Uterus (tissue), 4 donors: ENCODE data around the gene CDKL4. TPM values are rescaled to one million over a fixed set of nuclear protein-coding genes. Genes with fewer than 3 reads are reported as not detected.

ENCODE experiments used
- DNase-seq, 2 donors: peaks; one replicate each; pipeline ENCODE4 v3.0.0-alpha.2; 2019 to 2020
- H3K27ac ChIP-seq, 2 donors: fragments of 200-600 bp; sonication (generic); 1 replicate in 1 of 2; 2 replicates in 1 of 2; pipeline ENCODE4 v1.5.1; 2016 to 2018
- H3K27me3 ChIP-seq, 2 donors: fragments of 200-600 bp; sonication (generic); one replicate each; pipeline ENCODE4 v1.5.1; 2018 to 2019; ENCODE audit warnings: control low read depth in 1 of 2
- H3K36me3 ChIP-seq, 2 donors: fragments of 200-600 bp; sonication (generic); one replicate each; pipeline ENCODE4 v1.5.1; 2019; ENCODE audit warnings: control low read depth in 1 of 2
- H3K4me1 ChIP-seq, 2 donors: fragments of 200-600 bp; sonication (generic); one replicate each; pipeline ENCODE4 v1.5.1; 2018 to 2019; ENCODE audit warnings: control low read depth in 1 of 2
- H3K4me3 ChIP-seq, 2 donors: fragments of 200-600 bp; sonication (generic); 1 replicate in 1 of 2; 2 replicates in 1 of 2; pipeline ENCODE4 v1.5.1; 2018 to 2019; ENCODE audit warnings: mild to moderate bottlenecking in 1 of 2
- H3K9me3 ChIP-seq, 2 donors: fragments of 200-600 bp; sonication (generic); one replicate each; pipeline ENCODE4 v1.5.1; 2019; ENCODE audit warnings: control low read depth in 1 of 2
- CTCF ChIP-seq, 4 experiments: fragments of 200-600 bp in 2 of 4; fragments of 450-650 bp in 2 of 4; sonication (generic) in 2 of 4; IDR thresholded peaks; one replicate each; pipeline ENCODE4 v1.5.1; 2016 to 2019; ENCODE audit warnings: antibody characterized with exemption in 4 of 4, mild to moderate bottlenecking in 2 of 4, moderate library complexity in 1 of 4
- POLR2A ChIP-seq, 2 donors: fragments of 450-650 bp; IDR thresholded peaks; one replicate each; pipeline ENCODE4 v1.6.1; 2016; ENCODE audit warnings: antibody characterized with exemption in 2 of 2, mild to moderate bottlenecking in 1 of 2, moderate library complexity in 1 of 2
- intact Hi-C: fragments of 100-400 bp; cut with DNase I; formaldehyde crosslinking; loops from one replicate; pipeline ENCODE4 v1.15.1; 2023; ENCODE audit warnings: low total_unique reads
- small RNA-seq: library from RNA; depleted of rRNA; stranded (forward); fragments of <200 nt; gene quantifications from one replicate; pipeline ENCODE3, GENCODE V24; 2016
- total RNA-seq, 4 donors: library from RNA; depleted of rRNA in 3 of 4; stranded (reverse); fragments of >200 nt in 3 of 4; gene quantifications; one replicate each; pipeline versions ENCODE4 v1.1.0 to v1.2.4, GENCODE V29; 2014 to 2023
- donor health status: DM: yes; HTN: yes; CAD: no.

Gene CDKL4
- total RNA-seq, 4 donors from 2014 or later = 0.59 to 3.2 (median 2.1) TPM; not detected in 1

DNA sequence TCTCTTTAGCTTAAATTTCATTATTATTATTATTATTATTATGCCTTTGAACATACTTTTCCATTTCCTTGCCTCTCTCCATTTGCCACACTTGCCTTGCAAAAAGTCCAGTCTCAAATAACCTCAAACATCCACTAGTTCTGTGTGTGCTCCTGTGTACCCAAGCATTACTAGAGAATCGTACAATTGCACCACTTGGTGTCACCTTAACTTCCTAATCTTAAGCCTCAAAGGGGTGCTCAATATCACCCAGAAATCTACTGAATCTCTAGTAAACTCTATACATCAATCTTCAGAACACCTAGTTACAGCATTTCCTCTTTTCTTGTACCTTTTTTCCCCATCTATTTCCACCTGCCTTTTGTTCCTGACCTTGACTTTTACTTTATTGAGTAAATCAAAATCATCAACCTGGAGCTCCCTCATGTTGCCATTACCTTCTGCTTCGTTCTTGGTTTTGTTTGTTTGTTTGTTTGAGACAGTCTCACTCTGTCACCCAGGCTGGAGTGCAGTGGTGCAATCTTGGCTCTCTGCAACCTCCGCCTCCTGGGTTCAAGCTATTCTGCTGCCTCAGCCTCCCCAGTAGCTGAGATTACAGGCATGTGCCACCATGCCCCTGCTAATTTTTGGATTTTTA is 110.4 kb downstream of the CDKL4 start:
- no peak overlapping the region for H3K4me3 ChIP-seq
- no peaks in the 10 kb centered on the region for H3K36me3 ChIP-seq
- no peaks in the 10 kb centered on the region for H3K9me3 ChIP-seq
- H3K27me3 ChIP-seq = no peaks in the 10 kb centered on the region
- no peaks in the 10 kb centered on the region for H3K4me1 ChIP-seq
- no peak for DNase-seq
- TF ChIP-seq POLR2A (IDR thresholded peaks at IDR 0.05) (no peak), CTCF (IDR thresholded peaks at IDR 0.05) (no peak)
- intact Hi-C loops = no loop called here
- H3K27ac ChIP-seq = no peak overlapping the region

DNA sequence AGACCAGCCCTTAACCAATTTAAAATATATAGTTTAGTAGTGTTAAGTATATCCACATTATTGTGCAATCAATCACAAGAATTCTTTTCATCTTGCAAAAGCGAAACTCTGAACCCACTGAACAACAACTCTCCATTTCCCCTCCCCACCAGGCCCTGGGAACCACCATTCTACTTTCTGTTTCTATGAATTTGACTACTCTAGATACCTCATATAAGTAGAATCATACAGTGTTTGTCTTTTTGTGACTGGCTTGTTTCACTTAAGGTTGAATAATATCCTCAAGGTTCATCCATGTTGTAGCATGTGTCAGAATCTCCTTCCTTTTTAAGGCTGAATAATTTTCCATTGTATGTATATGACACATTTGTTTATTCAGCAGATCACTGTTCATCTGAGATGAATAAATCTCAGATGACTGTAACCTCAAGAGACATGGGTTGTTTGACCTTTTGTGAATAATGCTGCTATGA is 114.8 kb downstream of the CDKL4 start:
- DNase-seq = no peak
- TF ChIP-seq CTCF (IDR thresholded peaks at IDR 0.05) (no peak), POLR2A (IDR thresholded peaks at IDR 0.05) (no peak)
- Histone ChIP-seq H3K9me3 (no peaks in the 10 kb centered on the region), H3K27ac (no peak overlapping the region), H3K36me3 (no peaks in the 10 kb centered on the region), H3K4me3 (no peak overlapping the region), H3K4me1 (no peaks in the 10 kb centered on the region), H3K27me3 (no peaks in the 10 kb centered on the region)
- intact Hi-C loops = no loop called here

DNA sequence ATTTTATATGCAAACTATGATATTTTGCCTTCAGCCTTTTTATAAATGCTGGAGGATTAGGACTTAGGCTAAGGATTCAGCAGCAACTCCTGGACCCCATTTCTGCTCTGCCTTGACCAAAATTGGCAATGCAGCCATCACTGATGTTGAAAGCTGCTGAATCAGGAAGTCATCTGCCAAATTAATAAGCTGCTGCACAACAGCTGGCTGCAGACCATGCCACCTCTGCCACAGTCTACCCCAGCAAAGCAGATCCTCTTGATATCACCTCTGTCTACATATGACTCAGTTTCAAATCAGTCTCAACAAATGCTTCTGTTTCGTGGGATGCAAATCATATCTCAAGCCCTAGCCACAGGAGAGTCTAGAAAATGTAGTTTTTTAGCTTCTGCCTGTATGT is 115.8 kb downstream of the CDKL4 start:
- no peak for DNase-seq
- H3K27me3 ChIP-seq = no peaks in the 10 kb centered on the region
- no peaks in the 10 kb centered on the region for H3K9me3 ChIP-seq
- H3K27ac ChIP-seq = peak overlapping the region in 1 of 2 donors; percentile 43
- H3K4me3 ChIP-seq = no peak overlapping the region
- H3K36me3 ChIP-seq = no peaks in the 10 kb centered on the region
- intact Hi-C loops = no loop called here
- no peak for TF ChIP-seq CTCF (IDR thresholded peaks at IDR 0.05)
- TF ChIP-seq POLR2A (IDR thresholded peaks at IDR 0.05) = no peak
- H3K4me1 ChIP-seq = no peaks in the 10 kb centered on the region

Small RNA genes within 50 kb of the gene (small RNA-seq; reads per million reads assigned to genes)
- gene RF00019 = not detected
- gene RF00272 = not detected

Other genes with a start within 250 kb of the CDKL4 start
- gene SOS1, start 122.9 kb downstream of the CDKL4 start, total RNA-seq = 100 to 1,000 TPM in 1 of 4 donors, 10 to 100 TPM in 3; 13.3 to 107 (median 40.8) TPM
- 100 to 1,000 TPM in 1 of 4 donors, 10 to 100 TPM in 3; 31.5 to 110 (median 72.3) TPM for gene MAP4K3, start 193.3 kb upstream of the CDKL4 start, total RNA-seq